ENCODE data around the gene PLEKHG4. TPM values are rescaled to one million over a fixed set of nuclear protein-coding genes. Genes with fewer than 3 reads are reported as not detected.

PLEKHG4 gene
- total and polyA plus RNA-seq, 10 of the 15 experiments (the other 5 are each of a cell fraction or from before 2014, with no cell fraction given): 0.14 to 2.6 (median 0.99) TPM

DNA sequence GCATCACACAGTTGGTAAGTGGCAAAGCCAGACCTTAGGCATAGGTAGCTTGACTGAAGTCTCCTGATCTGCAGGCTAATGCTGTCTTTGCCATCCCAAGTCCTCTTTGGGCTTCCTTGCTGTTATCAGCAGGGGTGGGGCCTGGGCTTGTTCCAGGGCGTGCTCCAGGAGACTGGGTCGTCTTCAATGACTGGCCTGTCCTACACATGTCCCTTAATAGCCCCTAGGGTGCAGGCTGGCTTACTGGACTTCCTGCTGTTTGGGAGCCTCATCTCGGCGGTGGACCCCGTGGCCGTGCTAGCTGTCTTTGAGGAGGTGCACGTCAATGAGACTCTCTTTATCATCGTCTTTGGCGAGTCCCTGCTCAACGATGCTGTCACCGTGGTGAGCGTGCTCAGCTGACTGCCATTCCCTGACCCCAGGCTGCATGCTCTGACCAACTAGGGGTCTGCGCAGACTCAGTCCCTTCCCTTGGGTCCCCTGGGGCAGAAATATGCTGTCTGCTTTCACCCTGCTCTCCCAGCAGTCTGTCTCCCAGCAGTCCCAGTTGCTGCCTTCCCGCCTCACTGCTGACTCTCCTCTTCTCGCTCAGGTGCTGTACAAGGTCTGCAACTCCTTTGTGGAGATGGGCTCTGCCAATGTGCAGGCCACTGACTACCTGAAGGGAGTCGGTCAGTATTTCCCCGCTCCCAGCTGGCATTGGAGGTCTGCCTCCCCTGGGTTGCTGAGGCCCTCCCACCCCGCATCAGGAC is 24.4 kb upstream of the PLEKHG4 start:
- no TSS peak for BruUV-seq (replicated peaks)
- RAD21 ChIA-PET (ENCODE audit: unreplicated experiment): no interaction called here
- no peak for ATAC-seq

More for the DNA sequence above, 24.4 kb upstream of the PLEKHG4 start:
- H2AFZ ChIP-seq (ENCODE audit: control insufficient read depth, low read depth, low read length): no peak overlapping the region
- no peak overlapping the region for H3K4me3 ChIP-seq
- no peaks in the 10 kb centered on the region for H4K20me1 ChIP-seq (ENCODE audit: control insufficient read depth, insufficient read depth)
- WGBS (ENCODE audit: insufficient coverage, insufficient replicate concordance, low lambda C conversion rate, missing lambda C conversion rate): 87% methylated on average over 18 of the region's 18 CpGs
- TF ChIP-seq EP300 (IDR thresholded peaks at IDR 0.05; ENCODE audit: borderline replicate concordance in 1 of 2, control insufficient read depth in 1 of 2, low read depth in 2 of 2, low read length in 2 of 2): no peak
- TF ChIP-seq, protein P1, sequence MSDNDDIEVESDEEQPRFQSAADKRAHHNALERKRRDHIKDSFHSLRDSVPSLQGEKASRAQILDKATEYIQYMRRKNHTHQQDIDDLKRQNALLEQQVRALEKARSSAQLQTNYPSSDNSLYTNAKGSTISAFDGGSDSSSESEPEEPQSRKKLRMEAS (IDR thresholded peaks at IDR 0.05; ENCODE audit: low read depth, low read length): no peak
- TF ChIP-seq ETV6 (conservative IDR thresholded peaks at IDR 0.05 in 1 of 2, IDR thresholded peaks at IDR 0.05 in 1 of 2; ENCODE audit: borderline replicate concordance in 1 of 2, low read depth in 1 of 2): no peak
- TF ChIP-seq SIX5 (IDR thresholded peaks at IDR 0.05; ENCODE audit: low read depth, low read length, severe bottlenecking): no peak
- no peak for TF ChIP-seq IKZF2 (IDR thresholded peaks at IDR 0.05)
- no peak for TF ChIP-seq SP1 (IDR thresholded peaks at IDR 0.05; ENCODE audit: low read depth, low read length)
- no peak for TF ChIP-seq MEF2A (IDR thresholded peaks at IDR 0.05; ENCODE audit: insufficient read depth, low read depth, low read length)
- no peak for TF ChIP-seq FOS (IDR thresholded peaks at IDR 0.05; ENCODE audit: borderline replicate concordance, extremely low read depth, insufficient read length)
- TF ChIP-seq, protein P2, sequence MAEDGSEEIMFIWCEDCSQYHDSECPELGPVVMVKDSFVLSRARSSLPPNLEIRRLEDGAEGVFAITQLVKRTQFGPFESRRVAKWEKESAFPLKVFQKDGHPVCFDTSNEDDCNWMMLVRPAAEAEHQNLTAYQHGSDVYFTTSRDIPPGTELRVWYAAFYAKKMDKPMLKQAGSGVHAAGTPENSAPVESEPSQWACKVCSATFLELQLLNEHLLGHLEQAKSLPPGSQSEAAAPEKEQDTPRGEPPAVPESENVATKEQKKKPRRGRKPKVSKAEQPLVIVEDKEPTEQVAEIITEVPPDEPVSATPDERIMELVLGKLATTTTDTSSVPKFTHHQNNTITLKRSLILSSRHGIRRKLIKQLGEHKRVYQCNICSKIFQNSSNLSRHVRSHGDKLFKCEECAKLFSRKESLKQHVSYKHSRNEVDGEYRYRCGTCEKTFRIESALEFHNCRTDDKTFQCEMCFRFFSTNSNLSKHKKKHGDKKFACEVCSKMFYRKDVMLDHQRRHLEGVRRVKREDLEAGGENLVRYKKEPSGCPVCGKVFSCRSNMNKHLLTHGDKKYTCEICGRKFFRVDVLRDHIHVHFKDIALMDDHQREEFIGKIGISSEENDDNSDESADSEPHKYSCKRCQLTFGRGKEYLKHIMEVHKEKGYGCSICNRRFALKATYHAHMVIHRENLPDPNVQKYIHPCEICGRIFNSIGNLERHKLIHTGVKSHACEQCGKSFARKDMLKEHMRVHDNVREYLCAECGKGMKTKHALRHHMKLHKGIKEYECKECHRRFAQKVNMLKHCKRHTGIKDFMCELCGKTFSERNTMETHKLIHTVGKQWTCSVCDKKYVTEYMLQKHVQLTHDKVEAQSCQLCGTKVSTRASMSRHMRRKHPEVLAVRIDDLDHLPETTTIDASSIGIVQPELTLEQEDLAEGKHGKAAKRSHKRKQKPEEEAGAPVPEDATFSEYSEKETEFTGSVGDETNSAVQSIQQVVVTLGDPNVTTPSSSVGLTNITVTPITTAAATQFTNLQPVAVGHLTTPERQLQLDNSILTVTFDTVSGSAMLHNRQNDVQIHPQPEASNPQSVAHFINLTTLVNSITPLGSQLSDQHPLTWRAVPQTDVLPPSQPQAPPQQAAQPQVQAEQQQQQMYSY (CRISPR knock-in tag; IDR thresholded peaks at IDR 0.05): no peak
- no peak for TF ChIP-seq RFX5 (IDR thresholded peaks at IDR 0.05; ENCODE audit: low read depth, low read length)
- no peak for TF ChIP-seq SMAD5 (IDR thresholded peaks at IDR 0.05; ENCODE audit: low read depth)
- no peak for TF ChIP-seq TCF7 (IDR thresholded peaks at IDR 0.05; ENCODE audit: borderline replicate concordance)
- TF ChIP-seq, protein P3, sequence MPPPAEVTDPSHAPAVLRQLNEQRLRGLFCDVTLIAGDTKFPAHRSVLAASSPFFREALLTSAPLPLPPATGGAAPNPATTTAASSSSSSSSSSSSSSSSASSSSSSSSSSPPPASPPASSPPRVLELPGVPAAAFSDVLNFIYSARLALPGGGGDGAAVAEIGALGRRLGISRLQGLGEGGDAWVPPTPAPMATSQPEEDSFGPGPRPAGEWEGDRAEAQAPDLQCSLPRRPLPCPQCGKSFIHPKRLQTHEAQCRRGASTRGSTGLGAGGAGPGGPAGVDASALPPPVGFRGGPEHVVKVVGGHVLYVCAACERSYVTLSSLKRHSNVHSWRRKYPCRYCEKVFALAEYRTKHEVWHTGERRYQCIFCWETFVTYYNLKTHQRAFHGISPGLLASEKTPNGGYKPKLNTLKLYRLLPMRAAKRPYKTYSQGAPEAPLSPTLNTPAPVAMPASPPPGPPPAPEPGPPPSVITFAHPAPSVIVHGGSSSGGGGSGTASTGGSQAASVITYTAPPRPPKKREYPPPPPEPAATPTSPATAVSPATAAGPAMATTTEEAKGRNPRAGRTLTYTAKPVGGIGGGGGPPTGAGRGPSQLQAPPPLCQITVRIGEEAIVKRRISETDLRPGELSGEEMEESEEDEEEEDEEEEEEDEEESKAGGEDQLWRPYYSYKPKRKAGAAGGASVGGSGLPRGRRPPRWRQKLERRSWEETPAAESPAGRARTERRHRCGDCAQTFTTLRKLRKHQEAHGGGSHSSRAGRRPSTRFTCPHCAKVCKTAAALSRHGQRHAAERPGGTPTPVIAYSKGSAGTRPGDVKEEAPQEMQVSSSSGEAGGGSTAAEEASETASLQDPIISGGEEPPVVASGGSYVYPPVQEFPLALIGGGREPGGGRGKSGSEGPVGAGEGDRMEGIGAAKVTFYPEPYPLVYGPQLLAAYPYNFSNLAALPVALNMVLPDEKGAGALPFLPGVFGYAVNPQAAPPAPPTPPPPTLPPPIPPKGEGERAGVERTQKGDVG (CRISPR knock-in tag; IDR thresholded peaks at IDR 0.05): no peak
- TF ChIP-seq SMAD1 (IDR thresholded peaks at IDR 0.05; ENCODE audit: low read depth, partially characterized antibody): no peak
- TF ChIP-seq FOXM1 (IDR thresholded peaks at IDR 0.05; ENCODE audit: low read depth, low read length): no peak
- intact Hi-C loops (cut with micrococcal nuclease; ENCODE audit: unreplicated experiment): no loop called here
- SMC1A ChIA-PET (ENCODE audit: uncharacterized antibody, unreplicated experiment): no interaction called here
- POLR2A ChIA-PET: interaction anchor here (0.5 kb wide), 1 partner anchor 125 kb away, joined by 3 read pairs; no protein-coding TSS in a partner anchor
- no peaks in the 10 kb centered on the region; a peak in 1 of 4 replicates for H3K36me3 ChIP-seq (ENCODE audit: control insufficient read depth in 2 of 2, insufficient read depth in 2 of 2, low read length in 1 of 2)
- H3K4me2 ChIP-seq (ENCODE audit: control insufficient read depth, insufficient read depth): no peak overlapping the region
- CTCF ChIA-PET: no interaction called here
- no peaks in the 10 kb centered on the region for H3K27me3 ChIP-seq (replicated peaks in 1 of 2; ENCODE audit: control insufficient read depth in 2 of 2, insufficient read depth in 2 of 2, low read length in 1 of 2)
- H3K9ac ChIP-seq (ENCODE audit: control insufficient read depth, insufficient read depth, low read length): no peak overlapping the region
- H3K79me2 ChIP-seq (ENCODE audit: control insufficient read depth, insufficient read depth, low read length): no peaks in the 10 kb centered on the region
- no peaks in the 10 kb centered on the region for H3K9me3 ChIP-seq (replicated peaks; ENCODE audit: control insufficient read depth, insufficient read depth, low read length)
- no peaks in the 10 kb centered on the region for H3K4me1 ChIP-seq (ENCODE audit: control insufficient read depth, insufficient read depth, low read length)
- in situ Hi-C loops (cut with MboI): no loop called here
- no peak for DNase-seq (ENCODE audit: low read depth, low spot score)
- no peak for FAIRE-seq
- H3K27ac ChIP-seq (ENCODE audit: control insufficient read depth, insufficient read depth): no peak overlapping the region
